HEK293 (cell line): ENCODE measurements around the gene NEIL1.

Experiments
- CTCF ChIA-PET: fragments of 350-600 bp; formaldehyde crosslinking; extraction: SDS; loops from one replicate; lab custom pipeline; 2021; ENCODE audit warnings: antibody characterized with exemption; lab: Yijun Ruan, JAX
- POLR2A ChIA-PET: fragments of 300-600 bp; formaldehyde crosslinking; extraction: SDS; loops from one replicate; lab custom pipeline; 2020; ENCODE audit warnings: antibody characterized with exemption, inconsistent platforms; lab: Yijun Ruan, JAX
- H3K27ac ChIP-seq: fragments of 200-500 bp; sonication (Bioruptor generic); 2 replicates; pipeline ENCODE4 v1.5.1; 2014; ENCODE audit warnings: low read depth, low read length, control low read depth, inconsistent platforms; ENCODE audit errors: extremely low read depth
- H3K36me3 ChIP-seq, 2 experiments: fragments of 200-500 bp in 1 of 2; sonication (Bioruptor generic) in 1 of 2; 1 replicate in 1 of 2; 2 replicates in 1 of 2; pipeline ENCODE4 v1.5.1; 2014 to 2017; ENCODE audit warnings: inconsistent platforms in 2 of 2, low read length in 2 of 2; ENCODE audit not compliant: control insufficient read depth in 2 of 2, insufficient read depth in 1 of 2
- H3K4me1 ChIP-seq: fragments of 200-500 bp; sonication (Bioruptor generic); 2 replicates; pipeline ENCODE4 v1.5.1; 2014; ENCODE audit warnings: mild to moderate bottlenecking, low read length, inconsistent platforms; ENCODE audit not compliant: control insufficient read depth, insufficient read depth
- H3K4me3 ChIP-seq: 2 replicates; pipeline ENCODE4 v1.5.1; 2011; ENCODE audit warnings: low read depth, mild to moderate bottlenecking, control low read depth, low read length, moderate library complexity
- H3K9me3 ChIP-seq: fragments of 200-500 bp; sonication (Bioruptor generic); 2 replicates; pipeline ENCODE4 v1.5.1; 2014; ENCODE audit warnings: low read depth, low read length, inconsistent platforms; ENCODE audit not compliant: control insufficient read depth, insufficient read depth
- GLIS2 ChIP-seq: fragments of 450-650 bp; formaldehyde crosslinking; IDR thresholded peaks from 2 replicates; pipeline ENCODE4 v1.5.1; 2016; ENCODE audit warnings: missing biosample characterization, missing genetic modification characterization
- IKZF3 ChIP-seq: fragments of 450-650 bp; IDR thresholded peaks from 2 replicates; pipeline ENCODE4 v1.5.0; 2018; ENCODE audit warnings: missing biosample characterization, mild to moderate bottlenecking, missing genetic modification characterization, moderate library complexity
- REPIN1 ChIP-seq: fragments of 450-650 bp; formaldehyde crosslinking; IDR thresholded peaks from 2 replicates; pipeline ENCODE4 v1.5.1; 2017; ENCODE audit warnings: missing biosample characterization, missing genetic modification characterization, low read depth
- ZBTB7A ChIP-seq: fragments of 450-650 bp; formaldehyde crosslinking; IDR thresholded peaks from 2 replicates; pipeline ENCODE4 v1.5.1; 2016; ENCODE audit warnings: low read depth, missing biosample characterization, missing genetic modification characterization
- ZNF169 ChIP-seq: fragments of 450-650 bp; formaldehyde crosslinking; IDR thresholded peaks from 2 replicates; pipeline ENCODE4 v1.5.1; 2016; ENCODE audit warnings: missing biosample characterization, missing genetic modification characterization
- ZNF23 ChIP-seq: fragments of 450-650 bp; formaldehyde crosslinking; IDR thresholded peaks from 2 replicates; pipeline ENCODE4 v1.5.1; 2016; ENCODE audit warnings: missing biosample characterization, missing genetic modification characterization, borderline replicate concordance
- ZNF239 ChIP-seq: fragments of 450-650 bp; formaldehyde crosslinking; IDR thresholded peaks from 2 replicates; pipeline ENCODE4 v1.5.1; 2016; ENCODE audit warnings: missing biosample characterization, missing genetic modification characterization
- ZNF302 ChIP-seq: fragments of 450-650 bp; formaldehyde crosslinking; IDR thresholded peaks from 2 replicates; pipeline ENCODE4 v1.5.1; 2016; ENCODE audit warnings: missing biosample characterization, missing genetic modification characterization, low read depth
- ZNF394 ChIP-seq: fragments of 450-650 bp; formaldehyde crosslinking; IDR thresholded peaks from 2 replicates; pipeline ENCODE4 v1.5.1; 2016; ENCODE audit warnings: missing biosample characterization, missing genetic modification characterization, mild to moderate bottlenecking, moderate library complexity, borderline replicate concordance
- ZNF433 ChIP-seq: fragments of 450-650 bp; formaldehyde crosslinking; IDR thresholded peaks from 2 replicates; pipeline ENCODE4 v1.5.1; 2016; ENCODE audit warnings: missing biosample characterization, missing genetic modification characterization, low read depth
- ZNF48 ChIP-seq: fragments of 450-650 bp; formaldehyde crosslinking; IDR thresholded peaks from 2 replicates; pipeline ENCODE4 v1.5.1; 2016; ENCODE audit warnings: missing biosample characterization, missing genetic modification characterization
- ZNF514 ChIP-seq: fragments of 450-650 bp; formaldehyde crosslinking; IDR thresholded peaks from 2 replicates; pipeline ENCODE4 v1.5.1; 2016; ENCODE audit warnings: missing biosample characterization, missing genetic modification characterization
- ZNF555 ChIP-seq: fragments of 450-650 bp; formaldehyde crosslinking; conservative IDR thresholded peaks from 2 replicates; pipeline ENCODE4 v1.5.1; 2017; ENCODE audit warnings: missing biosample characterization, mild to moderate bottlenecking, missing genetic modification characterization, inconsistent platforms
- ZNF561 ChIP-seq: fragments of 450-650 bp; IDR thresholded peaks from 2 replicates; pipeline ENCODE4 v1.5.1; 2018; ENCODE audit warnings: missing biosample characterization, missing genetic modification characterization, borderline replicate concordance
- ZNF670 ChIP-seq: fragments of 450-650 bp; formaldehyde crosslinking; IDR thresholded peaks from 2 replicates; pipeline ENCODE4 v1.5.1; 2016; ENCODE audit warnings: missing biosample characterization, missing genetic modification characterization, low read depth
- TF ChIP-seq, protein P1 (sequence below): fragments of 450-650 bp; formaldehyde crosslinking; IDR thresholded peaks from 2 replicates; pipeline ENCODE4 v1.5.1; 2017; ENCODE audit warnings: missing biosample characterization, missing genetic modification characterization
- TF ChIP-seq, protein P2 (sequence below): fragments of 450-650 bp; formaldehyde crosslinking; IDR thresholded peaks from 2 replicates; pipeline ENCODE4 v1.5.1; 2016; ENCODE audit warnings: missing biosample characterization, missing genetic modification characterization
- TF ChIP-seq, protein P3 (sequence below): fragments of 450-650 bp; formaldehyde crosslinking; conservative IDR thresholded peaks from 2 replicates; pipeline ENCODE4 v1.5.1; 2016; ENCODE audit warnings: low read depth, missing biosample characterization, missing genetic modification characterization
- TF ChIP-seq, protein P4 (sequence below): fragments of 450-650 bp; formaldehyde crosslinking; IDR thresholded peaks from 2 replicates; pipeline ENCODE4 v1.5.1; 2016; ENCODE audit warnings: missing biosample characterization, missing genetic modification characterization, borderline replicate concordance
- TF ChIP-seq, protein P5 (sequence below): fragments of 450-650 bp; formaldehyde crosslinking; IDR thresholded peaks from 2 replicates; pipeline ENCODE4 v1.5.1; 2016; ENCODE audit warnings: missing biosample characterization, missing genetic modification characterization

The NEIL1 gene

DNA sequence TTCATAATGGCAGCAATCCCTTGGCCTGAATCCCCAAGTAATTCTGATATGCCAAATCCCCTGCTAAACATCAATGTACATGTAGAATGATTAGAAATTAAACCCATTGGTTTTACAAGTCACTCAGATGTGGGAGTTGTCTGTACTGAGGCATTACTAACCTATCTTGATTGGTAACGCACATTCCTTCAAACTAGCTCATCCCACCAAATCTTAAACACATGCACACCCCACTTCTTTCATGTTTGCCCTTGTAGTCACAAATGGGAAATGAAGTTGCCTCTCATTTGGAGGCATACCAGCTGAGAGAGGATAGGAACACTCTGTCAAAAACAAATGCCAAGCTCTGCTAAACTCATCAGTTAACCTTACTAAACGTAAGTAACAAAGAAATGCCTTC is 50.7 kb downstream of the NEIL1 start:
- POLR2A ChIA-PET = interaction anchor here (0.6 to 1.4 kb wide), 2 partner anchors 57 to 60 kb away, joined by 3 to 4 read pairs; no protein-coding TSS in a partner anchor
- no peaks in the 10 kb centered on the region for H3K4me1 ChIP-seq
- no peak overlapping the region for H3K4me3 ChIP-seq
- CTCF ChIA-PET = interaction anchor here (0.6 to 1.2 kb wide), 2 partner anchors 25 to 30 kb away, joined by 3 to 5 read pairs; no protein-coding TSS in a partner anchor
- H3K36me3 ChIP-seq = peaks cover 86 to 93% of the 10 kb centered on the region in 2 experiments
- H3K9me3 ChIP-seq = no peaks in the 10 kb centered on the region
- no peak for TF ChIP-seq ZBTB7A (tag by site-specific recombination)
- no peak for TF ChIP-seq ZNF555 (tag by site-specific recombination)
- no peak for TF ChIP-seq REPIN1 (tag by site-specific recombination)
- TF ChIP-seq GLIS2 (tag by site-specific recombination) = no peak
- TF ChIP-seq ZNF302 (tag by site-specific recombination) = no peak
- no peak for TF ChIP-seq ZNF48 (tag by site-specific recombination)
- no peak for TF ChIP-seq ZNF239 (tag by site-specific recombination)
- TF ChIP-seq ZNF514 = no peak
- TF ChIP-seq, protein P1, sequence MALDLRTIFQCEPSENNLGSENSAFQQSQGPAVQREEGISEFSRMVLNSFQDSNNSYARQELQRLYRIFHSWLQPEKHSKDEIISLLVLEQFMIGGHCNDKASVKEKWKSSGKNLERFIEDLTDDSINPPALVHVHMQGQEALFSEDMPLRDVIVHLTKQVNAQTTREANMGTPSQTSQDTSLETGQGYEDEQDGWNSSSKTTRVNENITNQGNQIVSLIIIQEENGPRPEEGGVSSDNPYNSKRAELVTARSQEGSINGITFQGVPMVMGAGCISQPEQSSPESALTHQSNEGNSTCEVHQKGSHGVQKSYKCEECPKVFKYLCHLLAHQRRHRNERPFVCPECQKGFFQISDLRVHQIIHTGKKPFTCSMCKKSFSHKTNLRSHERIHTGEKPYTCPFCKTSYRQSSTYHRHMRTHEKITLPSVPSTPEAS = no peak
- TF ChIP-seq, protein P2, sequence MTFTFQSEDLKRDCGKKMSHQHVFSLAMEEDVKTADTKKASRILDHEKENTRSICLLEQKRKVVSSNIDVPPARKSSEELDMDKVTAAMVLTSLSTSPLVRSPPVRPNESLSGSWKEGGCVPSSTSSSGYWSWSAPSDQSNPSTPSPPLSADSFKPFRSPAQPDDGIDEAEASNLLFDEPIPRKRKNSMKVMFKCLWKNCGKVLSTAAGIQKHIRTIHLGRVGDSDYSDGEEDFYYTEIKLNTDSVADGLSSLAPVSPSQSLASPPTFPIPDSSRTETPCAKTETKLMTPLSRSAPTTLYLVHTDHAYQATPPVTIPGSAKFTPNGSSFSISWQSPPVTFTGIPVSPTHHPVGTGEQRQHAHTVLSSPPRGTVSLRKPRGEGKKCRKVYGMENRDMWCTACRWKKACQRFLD (tag by site-specific recombination) = no peak
- TF ChIP-seq ZNF561 (tag by site-specific recombination) = no peak
- TF ChIP-seq, protein P3, sequence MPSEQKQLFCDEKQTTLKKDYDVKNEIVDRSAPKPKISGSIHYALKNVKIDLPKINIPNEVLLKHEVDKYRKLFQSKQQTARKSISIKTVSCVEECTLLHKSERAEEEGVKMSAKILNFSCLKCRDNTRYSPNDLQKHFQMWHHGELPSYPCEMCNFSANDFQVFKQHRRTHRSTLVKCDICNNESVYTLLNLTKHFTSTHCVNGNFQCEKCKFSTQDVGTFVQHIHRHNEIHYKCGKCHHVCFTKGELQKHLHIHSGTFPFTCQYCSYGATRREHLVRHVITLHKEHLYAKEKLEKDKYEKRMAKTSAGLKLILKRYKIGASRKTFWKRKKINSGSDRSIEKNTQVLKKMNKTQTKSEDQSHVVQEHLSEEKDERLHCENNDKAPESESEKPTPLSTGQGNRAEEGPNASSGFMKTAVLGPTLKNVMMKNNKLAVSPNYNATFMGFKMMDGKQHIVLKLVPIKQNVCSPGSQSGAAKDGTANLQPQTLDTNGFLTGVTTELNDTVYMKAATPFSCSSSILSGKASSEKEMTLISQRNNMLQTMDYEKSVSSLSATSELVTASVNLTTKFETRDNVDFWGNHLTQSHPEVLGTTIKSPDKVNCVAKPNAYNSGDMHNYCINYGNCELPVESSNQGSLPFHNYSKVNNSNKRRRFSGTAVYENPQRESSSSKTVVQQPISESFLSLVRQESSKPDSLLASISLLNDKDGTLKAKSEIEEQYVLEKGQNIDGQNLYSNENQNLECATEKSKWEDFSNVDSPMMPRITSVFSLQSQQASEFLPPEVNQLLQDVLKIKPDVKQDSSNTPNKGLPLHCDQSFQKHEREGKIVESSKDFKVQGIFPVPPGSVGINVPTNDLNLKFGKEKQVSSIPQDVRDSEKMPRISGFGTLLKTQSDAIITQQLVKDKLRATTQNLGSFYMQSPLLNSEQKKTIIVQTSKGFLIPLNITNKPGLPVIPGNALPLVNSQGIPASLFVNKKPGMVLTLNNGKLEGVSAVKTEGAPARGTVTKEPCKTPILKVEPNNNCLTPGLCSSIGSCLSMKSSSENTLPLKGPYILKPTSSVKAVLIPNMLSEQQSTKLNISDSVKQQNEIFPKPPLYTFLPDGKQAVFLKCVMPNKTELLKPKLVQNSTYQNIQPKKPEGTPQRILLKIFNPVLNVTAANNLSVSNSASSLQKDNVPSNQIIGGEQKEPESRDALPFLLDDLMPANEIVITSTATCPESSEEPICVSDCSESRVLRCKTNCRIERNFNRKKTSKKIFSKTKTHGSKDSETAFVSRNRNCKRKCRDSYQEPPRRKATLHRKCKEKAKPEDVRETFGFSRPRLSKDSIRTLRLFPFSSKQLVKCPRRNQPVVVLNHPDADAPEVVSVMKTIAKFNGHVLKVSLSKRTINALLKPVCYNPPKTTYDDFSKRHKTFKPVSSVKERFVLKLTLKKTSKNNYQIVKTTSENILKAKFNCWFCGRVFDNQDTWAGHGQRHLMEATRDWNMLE (tag by site-specific recombination) = no peak
- no peak overlapping the region for H3K27ac ChIP-seq

DNA sequence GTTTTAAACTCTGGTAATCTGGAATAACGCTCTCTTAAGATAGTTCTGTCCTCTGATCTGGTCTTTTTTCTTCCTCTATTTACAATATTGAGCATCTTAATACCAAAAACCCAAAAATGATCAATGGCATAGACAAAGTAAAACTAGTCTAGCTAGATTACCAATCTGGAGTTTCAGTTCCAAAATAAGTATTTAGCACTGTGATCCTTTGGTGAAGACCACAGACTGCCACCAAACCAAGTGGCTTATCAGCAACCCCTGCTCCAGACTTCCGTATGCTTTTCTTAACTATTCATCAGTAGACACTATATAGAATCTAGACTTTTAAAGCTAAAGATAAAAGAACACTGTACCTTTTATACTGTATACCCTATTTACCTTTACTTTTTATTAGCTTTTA is 57.1 kb downstream of the NEIL1 start:
- H3K4me1 ChIP-seq = no peaks in the 10 kb centered on the region
- H3K27ac ChIP-seq = no peak overlapping the region
- H3K4me3 ChIP-seq = no peak overlapping the region
- ChIA-PET CTCF (interaction anchor here (1.8 to 3.3 kb wide), 2 partner anchors 36 to 37 kb away, joined by 5 to 13 read pairs; no protein-coding TSS in a partner anchor), POLR2A (interaction anchor here (0.6 to 1.3 kb wide), 2 partner anchors 235 to 244 kb away, joined by 4 to 10 read pairs; partner anchors contain the start of gene SNX33)
- peaks cover 90 to 97% of the 10 kb centered on the region in 2 experiments for H3K36me3 ChIP-seq
- no peaks in the 10 kb centered on the region for H3K9me3 ChIP-seq
- TF ChIP-seq, protein P4, sequence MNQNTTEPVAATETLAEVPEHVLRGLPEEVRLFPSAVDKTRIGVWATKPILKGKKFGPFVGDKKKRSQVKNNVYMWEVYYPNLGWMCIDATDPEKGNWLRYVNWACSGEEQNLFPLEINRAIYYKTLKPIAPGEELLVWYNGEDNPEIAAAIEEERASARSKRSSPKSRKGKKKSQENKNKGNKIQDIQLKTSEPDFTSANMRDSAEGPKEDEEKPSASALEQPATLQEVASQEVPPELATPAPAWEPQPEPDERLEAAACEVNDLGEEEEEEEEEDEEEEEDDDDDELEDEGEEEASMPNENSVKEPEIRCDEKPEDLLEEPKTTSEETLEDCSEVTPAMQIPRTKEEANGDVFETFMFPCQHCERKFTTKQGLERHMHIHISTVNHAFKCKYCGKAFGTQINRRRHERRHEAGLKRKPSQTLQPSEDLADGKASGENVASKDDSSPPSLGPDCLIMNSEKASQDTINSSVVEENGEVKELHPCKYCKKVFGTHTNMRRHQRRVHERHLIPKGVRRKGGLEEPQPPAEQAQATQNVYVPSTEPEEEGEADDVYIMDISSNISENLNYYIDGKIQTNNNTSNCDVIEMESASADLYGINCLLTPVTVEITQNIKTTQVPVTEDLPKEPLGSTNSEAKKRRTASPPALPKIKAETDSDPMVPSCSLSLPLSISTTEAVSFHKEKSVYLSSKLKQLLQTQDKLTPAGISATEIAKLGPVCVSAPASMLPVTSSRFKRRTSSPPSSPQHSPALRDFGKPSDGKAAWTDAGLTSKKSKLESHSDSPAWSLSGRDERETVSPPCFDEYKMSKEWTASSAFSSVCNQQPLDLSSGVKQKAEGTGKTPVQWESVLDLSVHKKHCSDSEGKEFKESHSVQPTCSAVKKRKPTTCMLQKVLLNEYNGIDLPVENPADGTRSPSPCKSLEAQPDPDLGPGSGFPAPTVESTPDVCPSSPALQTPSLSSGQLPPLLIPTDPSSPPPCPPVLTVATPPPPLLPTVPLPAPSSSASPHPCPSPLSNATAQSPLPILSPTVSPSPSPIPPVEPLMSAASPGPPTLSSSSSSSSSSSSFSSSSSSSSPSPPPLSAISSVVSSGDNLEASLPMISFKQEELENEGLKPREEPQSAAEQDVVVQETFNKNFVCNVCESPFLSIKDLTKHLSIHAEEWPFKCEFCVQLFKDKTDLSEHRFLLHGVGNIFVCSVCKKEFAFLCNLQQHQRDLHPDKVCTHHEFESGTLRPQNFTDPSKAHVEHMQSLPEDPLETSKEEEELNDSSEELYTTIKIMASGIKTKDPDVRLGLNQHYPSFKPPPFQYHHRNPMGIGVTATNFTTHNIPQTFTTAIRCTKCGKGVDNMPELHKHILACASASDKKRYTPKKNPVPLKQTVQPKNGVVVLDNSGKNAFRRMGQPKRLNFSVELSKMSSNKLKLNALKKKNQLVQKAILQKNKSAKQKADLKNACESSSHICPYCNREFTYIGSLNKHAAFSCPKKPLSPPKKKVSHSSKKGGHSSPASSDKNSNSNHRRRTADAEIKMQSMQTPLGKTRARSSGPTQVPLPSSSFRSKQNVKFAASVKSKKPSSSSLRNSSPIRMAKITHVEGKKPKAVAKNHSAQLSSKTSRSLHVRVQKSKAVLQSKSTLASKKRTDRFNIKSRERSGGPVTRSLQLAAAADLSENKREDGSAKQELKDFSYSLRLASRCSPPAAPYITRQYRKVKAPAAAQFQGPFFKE = no peak
- TF ChIP-seq ZNF302 (tag by site-specific recombination) = no peak
- no peak for TF ChIP-seq IKZF3 (tag by site-specific recombination)
- no peak for TF ChIP-seq ZNF169 (tag by site-specific recombination)
- TF ChIP-seq, protein P5, sequence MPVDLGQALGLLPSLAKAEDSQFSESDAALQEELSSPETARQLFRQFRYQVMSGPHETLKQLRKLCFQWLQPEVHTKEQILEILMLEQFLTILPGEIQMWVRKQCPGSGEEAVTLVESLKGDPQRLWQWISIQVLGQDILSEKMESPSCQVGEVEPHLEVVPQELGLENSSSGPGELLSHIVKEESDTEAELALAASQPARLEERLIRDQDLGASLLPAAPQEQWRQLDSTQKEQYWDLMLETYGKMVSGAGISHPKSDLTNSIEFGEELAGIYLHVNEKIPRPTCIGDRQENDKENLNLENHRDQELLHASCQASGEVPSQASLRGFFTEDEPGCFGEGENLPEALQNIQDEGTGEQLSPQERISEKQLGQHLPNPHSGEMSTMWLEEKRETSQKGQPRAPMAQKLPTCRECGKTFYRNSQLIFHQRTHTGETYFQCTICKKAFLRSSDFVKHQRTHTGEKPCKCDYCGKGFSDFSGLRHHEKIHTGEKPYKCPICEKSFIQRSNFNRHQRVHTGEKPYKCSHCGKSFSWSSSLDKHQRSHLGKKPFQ (tag by site-specific recombination) = no peak
- no peak for TF ChIP-seq ZNF433 (tag by site-specific recombination)
- TF ChIP-seq ZNF394 (tag by site-specific recombination) = no peak
- TF ChIP-seq ZNF23 = no peak
- no peak for TF ChIP-seq ZNF670 (tag by site-specific recombination)
